ENCODE data around the gene MAD1L1. TPM values are rescaled to one million over a fixed set of nuclear protein-coding genes. Genes with fewer than 3 reads are reported as not detected.

The MAD1L1 gene
- total RNA-seq, 6 experiments from 2014 or later, result 15.1 to 37.4 (median 20.5) TPM

DNA sequence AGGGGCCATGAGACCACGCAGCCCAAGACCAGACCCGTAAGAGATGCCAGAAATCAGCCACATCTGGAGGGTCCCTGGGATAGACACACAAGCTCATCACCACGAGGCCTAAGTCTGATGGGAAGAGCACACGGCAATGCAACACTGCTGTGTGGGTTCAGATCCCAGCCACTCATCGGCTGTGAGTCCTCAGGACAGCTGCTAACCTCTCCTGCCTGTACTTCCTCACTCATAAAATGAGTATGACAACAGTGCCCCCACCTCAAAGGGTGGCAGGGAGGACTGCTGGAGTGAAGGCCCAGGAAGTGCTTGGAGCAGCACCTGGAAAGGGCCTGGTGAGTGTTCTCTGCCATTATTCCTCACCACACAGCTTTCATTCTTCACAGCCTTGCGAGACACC is 60.9 kb downstream of the MAD1L1 start:
- DNase-seq (no peak), ATAC-seq (no peak)
- no peaks in the 10 kb centered on the region for H3K36me3 ChIP-seq
- intact Hi-C loops (cut with DNase I), result no loop called here
- no peaks in the 10 kb centered on the region for H3K4me1 ChIP-seq
- WGBS (ENCODE audit: insufficient coverage, low coverage, low lambda C conversion rate, missing lambda C conversion rate), result 100% methylated on average over 3 of the region's 6 CpGs
- H3K4me3 ChIP-seq, result no peak overlapping the region
- TF ChIP-seq, protein P1, sequence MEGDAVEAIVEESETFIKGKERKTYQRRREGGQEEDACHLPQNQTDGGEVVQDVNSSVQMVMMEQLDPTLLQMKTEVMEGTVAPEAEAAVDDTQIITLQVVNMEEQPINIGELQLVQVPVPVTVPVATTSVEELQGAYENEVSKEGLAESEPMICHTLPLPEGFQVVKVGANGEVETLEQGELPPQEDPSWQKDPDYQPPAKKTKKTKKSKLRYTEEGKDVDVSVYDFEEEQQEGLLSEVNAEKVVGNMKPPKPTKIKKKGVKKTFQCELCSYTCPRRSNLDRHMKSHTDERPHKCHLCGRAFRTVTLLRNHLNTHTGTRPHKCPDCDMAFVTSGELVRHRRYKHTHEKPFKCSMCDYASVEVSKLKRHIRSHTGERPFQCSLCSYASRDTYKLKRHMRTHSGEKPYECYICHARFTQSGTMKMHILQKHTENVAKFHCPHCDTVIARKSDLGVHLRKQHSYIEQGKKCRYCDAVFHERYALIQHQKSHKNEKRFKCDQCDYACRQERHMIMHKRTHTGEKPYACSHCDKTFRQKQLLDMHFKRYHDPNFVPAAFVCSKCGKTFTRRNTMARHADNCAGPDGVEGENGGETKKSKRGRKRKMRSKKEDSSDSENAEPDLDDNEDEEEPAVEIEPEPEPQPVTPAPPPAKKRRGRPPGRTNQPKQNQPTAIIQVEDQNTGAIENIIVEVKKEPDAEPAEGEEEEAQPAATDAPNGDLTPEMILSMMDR (IDR thresholded peaks at IDR 0.05), result no peak
- TF ChIP-seq POLR2A (IDR thresholded peaks at IDR 0.05), result no peak
- no peak overlapping the region for H3K27ac ChIP-seq
- H3K9me3 ChIP-seq, result no peaks in the 10 kb centered on the region
- no peaks in the 10 kb centered on the region for H3K27me3 ChIP-seq

DNA sequence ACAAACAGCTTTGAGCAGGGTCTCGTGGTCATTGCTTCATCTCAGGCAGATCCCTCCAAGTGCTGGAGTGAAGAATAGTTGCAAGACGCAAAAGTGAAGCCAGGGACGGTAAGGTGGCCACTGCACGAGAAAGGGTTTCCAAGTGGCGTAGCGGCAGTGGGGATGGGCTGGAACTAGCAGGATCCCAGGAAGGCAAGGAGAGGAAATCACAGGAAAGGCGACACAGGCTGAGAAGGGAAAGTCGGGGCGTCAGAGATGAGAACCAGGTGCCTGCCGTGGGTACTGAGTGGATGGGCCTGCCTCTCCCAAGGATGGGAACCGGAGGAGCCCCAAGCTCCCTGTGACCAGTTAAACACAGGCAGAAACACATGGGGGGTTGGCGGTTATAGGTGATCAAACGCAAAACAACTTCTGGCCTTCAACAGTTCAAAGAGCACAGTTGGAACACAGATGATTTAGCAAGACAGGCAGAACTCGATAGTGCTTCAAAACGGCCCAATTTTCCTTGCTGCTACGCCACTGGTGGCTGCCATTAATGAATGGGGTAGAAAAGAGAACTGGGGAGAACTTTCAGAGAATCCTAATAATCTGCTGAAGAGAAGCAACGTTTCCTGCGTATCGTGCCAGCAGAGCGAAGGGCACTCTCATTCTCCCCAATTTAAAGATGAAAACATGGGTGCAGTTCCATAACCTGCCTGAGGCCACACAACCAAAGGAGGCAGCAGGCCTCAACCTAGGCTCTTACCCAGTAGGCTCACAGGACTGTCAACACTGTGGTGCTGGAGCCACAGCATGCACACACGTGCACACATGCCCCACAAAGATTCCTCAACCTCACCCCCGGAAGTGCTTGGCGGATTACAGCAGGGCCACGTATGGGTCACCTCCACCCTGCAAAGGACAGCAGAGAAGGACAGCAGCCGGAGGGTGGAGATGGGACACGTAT is 61.9 kb downstream of the MAD1L1 start:
- 77% methylated on average over 17 of the region's 26 CpGs for WGBS (ENCODE audit: insufficient coverage, low coverage, low lambda C conversion rate, missing lambda C conversion rate)
- intact Hi-C loops (cut with DNase I), result no loop called here
- ATAC-seq (no peak), DNase-seq (no peak)
- Histone ChIP-seq H3K36me3 (no peaks in the 10 kb centered on the region), H3K4me3 (no peak overlapping the region), H3K4me1 (no peaks in the 10 kb centered on the region), H3K27ac (no peak overlapping the region), H3K9me3 (no peaks in the 10 kb centered on the region), H3K27me3 (no peaks in the 10 kb centered on the region)
- TF ChIP-seq POLR2A (IDR thresholded peaks at IDR 0.05), result no peak
- TF ChIP-seq, protein P1 (IDR thresholded peaks at IDR 0.05), result no peak

DNA sequence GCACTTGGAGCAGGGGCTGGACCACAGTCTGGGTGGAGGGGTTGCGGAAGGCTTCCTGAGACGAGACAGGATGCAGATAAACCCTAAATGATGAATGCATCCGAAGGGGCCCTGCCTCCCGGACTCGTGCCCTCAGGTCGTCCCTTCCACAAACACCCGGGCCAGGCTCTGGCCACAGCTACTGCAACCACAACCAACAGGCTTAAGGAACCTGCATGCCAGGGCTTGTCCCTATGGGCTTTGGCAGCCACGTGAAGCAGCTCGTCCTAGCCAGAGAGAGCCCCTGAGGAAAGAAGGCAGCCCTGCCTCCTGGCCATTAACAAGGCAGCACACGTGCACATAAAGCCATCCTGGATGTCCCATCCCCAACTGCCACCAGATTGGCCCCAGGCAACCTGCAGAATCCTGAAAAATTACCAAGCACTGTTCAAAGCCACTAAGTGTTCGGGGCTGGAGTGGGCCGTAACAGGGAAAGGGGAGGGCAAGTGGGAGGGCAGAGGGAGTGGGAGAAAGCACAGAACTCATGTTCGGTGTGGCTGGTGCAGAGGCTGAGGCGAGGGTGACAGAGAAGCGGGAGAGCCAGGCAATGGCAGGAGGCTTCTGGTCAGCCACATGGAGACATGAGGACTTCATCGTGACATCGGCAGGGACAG is 62.7 kb downstream of the MAD1L1 start:
- Histone ChIP-seq H3K36me3 (no peaks in the 10 kb centered on the region), H3K9me3 (no peaks in the 10 kb centered on the region), H3K4me3 (no peak overlapping the region), H3K27ac (no peak overlapping the region), H3K27me3 (no peaks in the 10 kb centered on the region), H3K4me1 (no peaks in the 10 kb centered on the region)
- TF ChIP-seq, protein P1 (IDR thresholded peaks at IDR 0.05), result no peak
- no peak for TF ChIP-seq POLR2A (IDR thresholded peaks at IDR 0.05)
- 88% methylated on average over 8 of the region's 17 CpGs for WGBS (ENCODE audit: insufficient coverage, low coverage, low lambda C conversion rate, missing lambda C conversion rate)
- intact Hi-C loops (cut with DNase I), result no loop called here
- ATAC-seq (no peak), DNase-seq (no peak)

DNA sequence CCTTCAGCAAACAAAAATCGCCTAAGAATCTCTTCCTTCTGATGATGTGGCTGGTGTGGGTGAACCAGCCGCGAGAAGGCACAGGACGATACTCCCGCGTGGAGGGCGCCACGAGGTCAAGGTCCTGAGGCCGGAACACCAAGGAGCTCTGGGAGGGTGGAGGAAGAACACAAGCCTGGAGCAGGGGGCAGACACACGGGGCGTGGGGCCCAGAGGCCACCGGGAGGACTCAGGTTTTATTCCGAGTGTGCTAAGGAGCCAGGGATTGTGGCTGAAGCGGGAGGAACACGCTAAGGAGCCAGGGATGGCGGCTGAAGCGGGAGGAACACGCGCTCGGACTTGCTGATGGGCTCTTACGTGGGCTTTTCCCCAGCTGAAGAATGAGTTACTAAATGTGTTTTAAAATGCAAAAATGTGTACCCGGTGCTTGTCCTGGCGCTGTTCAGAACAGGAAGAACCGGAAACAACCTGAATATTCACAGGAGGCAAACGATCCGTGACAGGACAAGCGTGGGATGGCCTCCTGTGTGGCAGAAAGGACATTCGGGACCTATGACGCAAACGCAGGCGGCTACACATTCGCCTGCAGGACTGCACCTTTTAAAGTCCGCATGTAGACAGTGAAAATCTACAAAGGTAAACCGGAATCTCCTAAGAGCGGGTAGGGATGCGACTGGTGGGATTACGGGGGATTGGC is 64.0 kb downstream of the MAD1L1 start:
- ATAC-seq, result no peak
- no peaks in the 10 kb centered on the region for H3K27me3 ChIP-seq
- no peaks in the 10 kb centered on the region for H3K4me1 ChIP-seq
- no peak overlapping the region for H3K4me3 ChIP-seq
- no peak overlapping the region for H3K27ac ChIP-seq
- no peaks in the 10 kb centered on the region for H3K36me3 ChIP-seq
- intact Hi-C loops (cut with DNase I), result no loop called here
- 91% methylated on average over 21 of the region's 37 CpGs for WGBS (ENCODE audit: insufficient coverage, low coverage, low lambda C conversion rate, missing lambda C conversion rate)
- TF ChIP-seq POLR2A (IDR thresholded peaks at IDR 0.05), result no peak
- DNase-seq, result no peak
- no peaks in the 10 kb centered on the region for H3K9me3 ChIP-seq
